ENCODE results near the gene HBM.

- no peak for TF ChIP-seq EZH2phosphoT487 (IDR thresholded peaks at IDR 0.05; ENCODE audit: borderline replicate concordance, low read length)
- TF ChIP-seq CTCF (IDR thresholded peaks at IDR 0.05; ENCODE audit: low read depth, low read length, poor library complexity, severe bottlenecking), result no peak
Measured at GRCh38 chr16:167122-167690, 1.4 kb downstream of the HBM start.
